ACHN (cell line): ENCODE results near the gene LRRK1.

ENCODE experiments used
- DNase-seq: peaks from one replicate; pipeline ENCODE4 v3.0.0-alpha.2; 2015
- in situ Hi-C: cut with HindIII; loops from 2 replicates; pipeline ENCODE4 v1.10.0; 2017; ENCODE audit warnings: low sequenced_read_pairs, low pct_ligation_motif_present, low pct_unique_long_range_greater_than_20kb

The LRRK1 gene, protein sequence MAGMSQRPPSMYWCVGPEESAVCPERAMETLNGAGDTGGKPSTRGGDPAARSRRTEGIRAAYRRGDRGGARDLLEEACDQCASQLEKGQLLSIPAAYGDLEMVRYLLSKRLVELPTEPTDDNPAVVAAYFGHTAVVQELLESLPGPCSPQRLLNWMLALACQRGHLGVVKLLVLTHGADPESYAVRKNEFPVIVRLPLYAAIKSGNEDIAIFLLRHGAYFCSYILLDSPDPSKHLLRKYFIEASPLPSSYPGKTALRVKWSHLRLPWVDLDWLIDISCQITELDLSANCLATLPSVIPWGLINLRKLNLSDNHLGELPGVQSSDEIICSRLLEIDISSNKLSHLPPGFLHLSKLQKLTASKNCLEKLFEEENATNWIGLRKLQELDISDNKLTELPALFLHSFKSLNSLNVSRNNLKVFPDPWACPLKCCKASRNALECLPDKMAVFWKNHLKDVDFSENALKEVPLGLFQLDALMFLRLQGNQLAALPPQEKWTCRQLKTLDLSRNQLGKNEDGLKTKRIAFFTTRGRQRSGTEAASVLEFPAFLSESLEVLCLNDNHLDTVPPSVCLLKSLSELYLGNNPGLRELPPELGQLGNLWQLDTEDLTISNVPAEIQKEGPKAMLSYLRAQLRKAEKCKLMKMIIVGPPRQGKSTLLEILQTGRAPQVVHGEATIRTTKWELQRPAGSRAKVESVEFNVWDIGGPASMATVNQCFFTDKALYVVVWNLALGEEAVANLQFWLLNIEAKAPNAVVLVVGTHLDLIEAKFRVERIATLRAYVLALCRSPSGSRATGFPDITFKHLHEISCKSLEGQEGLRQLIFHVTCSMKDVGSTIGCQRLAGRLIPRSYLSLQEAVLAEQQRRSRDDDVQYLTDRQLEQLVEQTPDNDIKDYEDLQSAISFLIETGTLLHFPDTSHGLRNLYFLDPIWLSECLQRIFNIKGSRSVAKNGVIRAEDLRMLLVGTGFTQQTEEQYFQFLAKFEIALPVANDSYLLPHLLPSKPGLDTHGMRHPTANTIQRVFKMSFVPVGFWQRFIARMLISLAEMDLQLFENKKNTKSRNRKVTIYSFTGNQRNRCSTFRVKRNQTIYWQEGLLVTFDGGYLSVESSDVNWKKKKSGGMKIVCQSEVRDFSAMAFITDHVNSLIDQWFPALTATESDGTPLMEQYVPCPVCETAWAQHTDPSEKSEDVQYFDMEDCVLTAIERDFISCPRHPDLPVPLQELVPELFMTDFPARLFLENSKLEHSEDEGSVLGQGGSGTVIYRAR (N-terminal part only)

DNA sequence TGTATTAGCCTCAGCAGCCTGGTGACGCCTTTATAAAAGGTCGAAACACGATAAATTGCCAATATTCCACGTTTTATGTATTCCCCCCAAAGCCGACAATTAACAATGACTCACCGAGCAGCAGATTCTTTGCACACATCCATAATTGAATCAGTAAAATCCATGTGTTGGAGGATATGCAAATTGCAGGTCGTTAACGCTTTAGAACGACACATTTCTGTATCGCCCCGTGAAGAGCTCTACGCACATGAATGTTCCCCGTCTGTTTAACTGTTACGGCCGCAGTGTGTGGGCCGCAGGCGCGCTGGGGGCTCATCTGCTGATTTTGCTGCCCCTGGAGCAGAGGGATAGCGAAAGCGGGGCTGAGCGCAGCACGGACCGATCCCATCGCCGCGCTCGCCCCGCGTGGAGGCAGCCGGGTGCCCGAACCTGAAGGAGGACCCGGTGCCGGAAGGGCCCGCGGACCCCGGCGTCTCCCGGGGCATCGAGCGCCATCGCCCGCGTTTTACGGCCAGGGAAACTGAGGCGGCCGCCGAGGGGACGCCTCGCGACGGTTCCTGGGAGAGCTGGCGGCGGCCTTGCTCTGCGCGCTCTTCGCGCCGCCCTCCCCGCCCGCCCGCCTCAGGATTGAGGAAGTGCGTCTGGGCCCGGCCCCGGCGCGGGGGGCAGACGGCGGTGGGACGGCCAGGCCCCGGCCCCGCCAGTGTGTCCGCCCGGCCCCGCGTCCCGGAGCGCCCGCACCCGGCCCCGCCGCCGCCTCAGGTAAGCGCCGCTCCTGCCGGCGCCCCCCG is at the start of gene LRRK1:
TSS of gene LRRK1 (plus strand) at position 668 of the 791 bp plus-strand sequence. CDS start 5,276 bp downstream, outside the sequence.
- DNase-seq = peak; percentile 33
- in situ Hi-C loops = no loop called here

DNA sequence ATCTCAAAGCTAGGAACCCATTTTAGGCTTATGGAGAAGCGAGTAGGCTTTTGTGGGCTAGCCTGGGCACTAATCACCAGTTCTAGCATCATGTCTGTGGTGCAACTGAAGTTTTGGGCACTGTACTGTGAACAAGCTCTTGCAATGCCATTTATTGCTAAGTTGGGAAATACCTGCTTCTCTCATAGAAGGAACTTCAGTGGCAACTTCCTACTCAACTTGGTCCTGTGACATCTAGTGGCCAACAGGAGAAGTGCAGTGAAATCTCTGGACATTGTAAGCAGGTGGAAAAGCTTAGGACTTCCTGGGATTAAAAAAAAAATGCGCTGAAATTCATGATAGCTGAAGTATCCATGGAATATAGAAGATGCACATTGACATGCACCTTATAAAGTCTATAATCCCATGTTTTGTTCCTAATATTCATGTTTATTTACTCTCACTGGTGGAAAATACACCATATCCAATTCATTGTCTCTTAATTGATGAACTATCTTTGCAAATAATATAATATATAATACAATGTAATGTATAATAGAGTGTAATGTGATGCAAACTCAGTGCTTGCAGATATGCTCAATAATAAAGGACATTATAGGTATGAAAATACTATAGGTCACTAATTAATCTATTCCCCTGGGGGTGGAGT is 46.0 kb upstream of the LRRK1 start:
- peak; percentile 77 for DNase-seq
- in situ Hi-C loops = no loop called here

DNA sequence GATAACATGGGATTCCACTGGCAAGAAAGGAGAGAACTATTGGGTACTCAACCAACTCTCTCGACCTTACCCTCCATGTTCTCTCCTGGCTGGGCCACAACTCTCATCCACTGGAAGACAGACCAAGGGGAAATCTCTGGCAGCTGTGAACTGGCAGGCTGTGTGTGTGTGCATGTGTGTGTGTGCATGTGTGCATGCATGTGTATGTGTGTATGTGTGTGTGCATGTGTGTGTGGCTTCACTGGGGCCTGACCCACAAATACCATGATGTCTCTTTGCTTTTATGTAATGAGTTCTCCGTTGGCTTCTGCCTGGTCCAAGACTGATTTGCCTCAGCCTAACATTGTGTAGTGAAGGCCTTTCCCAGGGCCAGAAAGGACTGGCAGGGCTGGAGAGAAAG is 43.7 kb upstream of the LRRK1 start:
- in situ Hi-C loops = no loop called here
- DNase-seq = no peak

DNA sequence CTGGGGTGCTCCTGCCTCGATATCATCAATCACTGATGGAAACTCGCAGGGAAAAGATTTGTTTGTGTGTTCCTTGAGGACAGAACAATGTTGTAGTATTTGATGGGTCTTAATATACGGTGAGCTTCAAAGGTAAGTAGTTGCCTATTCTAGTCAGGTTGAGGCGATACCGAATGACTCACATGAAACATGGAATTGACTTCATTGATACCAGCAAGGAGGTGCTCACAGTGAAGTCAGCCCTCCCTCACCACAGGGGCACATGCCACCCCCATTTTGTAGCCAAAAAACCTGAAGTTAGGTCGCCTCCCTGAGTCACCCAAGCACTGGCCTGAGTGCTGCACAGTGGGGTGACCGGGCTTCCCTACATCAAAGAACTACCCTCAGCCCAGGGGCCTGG is 43.2 kb upstream of the LRRK1 start:
- in situ Hi-C loops = no loop called here

DNA sequence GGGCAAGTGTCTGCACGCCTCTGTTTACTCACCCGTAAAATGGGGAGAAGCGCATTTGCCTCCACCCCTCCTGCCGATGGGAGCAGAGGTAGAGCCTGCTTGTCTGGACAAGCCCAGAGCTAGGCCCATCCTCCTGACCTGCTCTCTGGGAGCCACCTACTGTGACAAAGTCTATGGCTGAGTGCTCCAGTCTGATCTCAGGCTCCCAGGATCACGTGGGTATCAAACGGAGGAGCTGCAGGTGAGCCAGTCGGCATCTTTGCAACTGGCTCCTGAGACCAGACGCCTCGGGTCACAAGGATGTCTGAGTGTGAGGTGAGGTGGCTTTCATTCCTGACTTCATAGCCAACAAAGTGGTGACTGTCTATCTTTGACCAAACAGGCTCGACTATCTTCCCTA is 41.6 kb upstream of the LRRK1 start:
- in situ Hi-C loops = no loop called here
- DNase-seq = no peak

More for the DNA sequence above, 43.2 kb upstream of the LRRK1 start:
- no peak for DNase-seq

DNA sequence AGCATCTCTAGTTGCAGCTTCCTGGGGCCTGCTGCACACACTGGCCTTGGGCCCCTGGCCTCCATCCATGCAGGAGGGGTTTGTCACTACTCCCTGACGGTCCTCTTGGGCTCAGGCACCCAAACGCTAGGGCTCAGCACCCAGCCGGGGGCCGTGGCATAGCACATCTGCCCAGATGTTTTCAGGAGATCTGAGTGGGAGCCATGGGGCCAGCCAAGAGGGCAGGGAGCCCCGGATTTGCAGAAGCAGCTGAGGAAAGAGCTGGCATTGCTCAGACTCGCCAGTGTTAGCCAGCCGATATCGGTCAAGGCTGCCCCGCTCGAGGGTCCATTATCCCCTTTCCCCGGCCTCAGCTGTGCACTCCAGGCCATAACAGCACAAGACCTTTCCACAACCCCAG is 41.0 kb upstream of the LRRK1 start:
- no peak for DNase-seq
- in situ Hi-C loops = no loop called here

DNA sequence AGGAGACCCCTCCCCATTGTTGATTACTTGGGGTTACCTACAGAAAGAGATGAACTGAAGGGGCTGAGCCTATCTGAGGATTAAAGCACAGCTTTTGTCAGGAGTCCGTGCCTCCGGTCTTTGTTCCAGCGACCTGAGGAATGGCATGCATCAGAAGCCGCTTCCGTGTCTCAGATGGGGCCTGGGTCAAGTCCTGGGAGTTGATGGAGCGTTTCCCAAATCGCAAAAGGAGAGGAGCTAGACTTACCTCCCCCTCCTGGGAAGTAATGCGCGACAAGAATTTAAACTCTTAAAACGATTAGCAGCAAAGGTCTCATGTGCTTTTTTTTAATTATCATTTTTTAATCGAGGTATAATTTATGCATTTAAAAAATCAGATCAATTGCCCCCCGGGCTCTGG is 40.5 kb upstream of the LRRK1 start:
- in situ Hi-C loops = no loop called here
- DNase-seq = no peak

DNA sequence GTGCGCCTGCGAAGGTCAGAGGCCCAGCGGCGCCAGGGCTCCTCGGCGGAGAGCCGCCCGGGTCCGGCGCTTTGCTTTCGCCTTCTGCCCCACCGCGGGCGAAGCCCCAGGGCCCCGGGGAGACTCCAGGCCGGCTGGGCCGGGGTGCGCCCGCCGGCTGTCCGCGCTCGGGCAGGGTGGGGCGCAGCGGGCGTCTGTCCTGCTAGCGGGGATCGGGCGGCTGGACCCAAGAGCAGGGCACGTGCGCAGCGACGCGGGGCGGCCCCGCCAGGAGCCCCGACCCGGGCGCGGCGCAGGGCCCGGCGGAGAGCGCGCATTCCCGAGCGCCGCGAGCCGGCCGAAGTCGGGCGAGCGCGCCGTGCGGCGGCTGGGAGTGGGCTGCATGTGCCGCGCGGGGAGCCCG is 40.1 kb upstream of the LRRK1 start:
- in situ Hi-C loops = no loop called here
- peak; percentile 25 for DNase-seq

DNA sequence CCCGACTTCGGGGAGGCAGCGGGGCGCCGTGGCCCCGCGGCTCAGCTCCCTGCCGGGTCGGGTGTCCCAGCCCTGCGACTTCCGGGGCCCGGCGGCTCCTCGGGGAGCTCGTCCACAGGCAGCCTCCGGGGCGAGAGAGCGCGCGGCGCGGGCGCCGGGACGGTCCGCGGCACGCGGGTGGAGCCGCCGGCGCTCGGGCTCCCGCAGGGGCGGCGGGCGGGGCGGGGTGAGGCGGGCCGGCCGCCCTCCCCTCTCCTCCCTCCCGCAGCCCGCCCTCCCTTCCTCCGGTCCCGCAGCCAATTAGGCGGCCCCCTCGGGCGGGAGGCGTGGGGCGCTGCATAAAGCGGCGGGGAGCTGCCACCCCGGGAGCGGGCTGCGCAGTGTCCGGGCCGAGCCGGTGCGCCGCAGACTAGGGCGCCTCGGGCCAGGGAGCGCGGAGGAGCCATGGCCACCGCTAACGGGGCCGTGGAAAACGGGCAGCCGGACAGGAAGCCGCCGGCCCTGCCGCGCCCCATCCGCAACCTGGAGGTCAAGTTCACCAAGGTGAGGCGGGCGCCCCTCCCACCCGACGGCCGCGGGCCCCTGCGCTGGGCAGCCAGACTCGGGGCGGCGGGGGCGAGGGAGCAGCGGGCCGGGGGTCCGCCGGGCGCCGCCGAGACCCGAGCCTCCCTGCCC is 39.6 kb upstream of the LRRK1 start, which contains the start of gene ALDH1A3:
TSS of gene ALDH1A3 (plus strand) at position 368 of the 675 bp plus-strand sequence. CDS start at position 445, 77 bp downstream.
- peak; percentile 74 for DNase-seq
- in situ Hi-C loops = no loop called here

DNA sequence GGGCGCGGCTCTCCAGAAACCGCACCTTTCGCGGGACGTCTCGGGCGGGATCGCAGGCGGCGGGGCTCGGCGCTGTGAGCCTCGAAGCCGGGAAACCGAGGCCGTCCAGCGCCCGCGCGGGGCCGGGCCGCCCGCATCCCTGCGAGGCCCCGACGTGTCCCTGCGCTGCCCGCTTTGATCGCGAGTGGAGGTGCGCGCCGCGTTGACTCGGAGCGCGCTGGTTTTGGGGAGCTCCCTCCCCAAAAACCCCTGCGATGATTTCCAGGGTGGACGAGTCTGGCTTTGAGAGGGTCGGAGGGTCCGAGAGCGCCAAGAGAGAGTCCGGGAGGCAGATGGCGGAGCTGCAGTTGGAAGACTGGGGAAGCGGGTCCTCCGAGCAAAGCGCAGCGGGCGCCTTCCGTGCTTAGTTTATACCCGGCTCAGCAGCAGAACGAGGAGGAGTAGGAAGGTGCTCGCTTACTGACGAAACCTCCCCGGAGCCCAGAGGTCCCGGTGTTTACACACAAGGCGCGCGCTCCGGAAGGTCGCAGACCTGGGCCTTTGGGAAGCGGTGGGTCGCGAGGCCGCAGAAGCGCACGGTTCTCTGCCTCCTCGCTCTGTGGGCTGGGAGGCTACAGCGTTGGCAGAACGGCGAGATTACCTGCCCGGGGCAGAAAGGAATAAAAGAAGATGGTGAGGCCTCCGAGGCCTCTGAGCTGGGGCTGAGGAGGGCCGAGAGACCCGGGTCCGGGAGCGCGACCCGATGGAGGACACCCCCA is 38.8 kb upstream of the LRRK1 start:
- DNase-seq = no peak
- in situ Hi-C loops = no loop called here

DNA sequence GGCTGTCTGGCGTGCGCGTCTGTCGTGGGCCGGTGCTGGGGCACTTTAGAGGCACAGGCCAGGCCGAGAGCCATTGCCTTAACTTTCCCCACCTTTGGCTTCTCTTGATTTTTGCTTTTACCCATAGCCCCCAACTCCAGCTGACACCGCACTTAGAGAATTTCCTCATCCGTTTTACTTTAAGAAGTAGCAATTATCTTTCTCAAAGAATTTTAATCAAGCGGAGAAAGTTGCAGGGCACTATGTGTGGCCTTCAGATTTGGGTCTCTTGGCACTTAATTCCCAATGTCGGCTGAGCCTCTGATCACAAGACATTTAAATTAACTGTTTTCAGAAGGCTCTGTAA is 38.3 kb upstream of the LRRK1 start:
- in situ Hi-C loops = no loop called here
- DNase-seq = no peak

DNA sequence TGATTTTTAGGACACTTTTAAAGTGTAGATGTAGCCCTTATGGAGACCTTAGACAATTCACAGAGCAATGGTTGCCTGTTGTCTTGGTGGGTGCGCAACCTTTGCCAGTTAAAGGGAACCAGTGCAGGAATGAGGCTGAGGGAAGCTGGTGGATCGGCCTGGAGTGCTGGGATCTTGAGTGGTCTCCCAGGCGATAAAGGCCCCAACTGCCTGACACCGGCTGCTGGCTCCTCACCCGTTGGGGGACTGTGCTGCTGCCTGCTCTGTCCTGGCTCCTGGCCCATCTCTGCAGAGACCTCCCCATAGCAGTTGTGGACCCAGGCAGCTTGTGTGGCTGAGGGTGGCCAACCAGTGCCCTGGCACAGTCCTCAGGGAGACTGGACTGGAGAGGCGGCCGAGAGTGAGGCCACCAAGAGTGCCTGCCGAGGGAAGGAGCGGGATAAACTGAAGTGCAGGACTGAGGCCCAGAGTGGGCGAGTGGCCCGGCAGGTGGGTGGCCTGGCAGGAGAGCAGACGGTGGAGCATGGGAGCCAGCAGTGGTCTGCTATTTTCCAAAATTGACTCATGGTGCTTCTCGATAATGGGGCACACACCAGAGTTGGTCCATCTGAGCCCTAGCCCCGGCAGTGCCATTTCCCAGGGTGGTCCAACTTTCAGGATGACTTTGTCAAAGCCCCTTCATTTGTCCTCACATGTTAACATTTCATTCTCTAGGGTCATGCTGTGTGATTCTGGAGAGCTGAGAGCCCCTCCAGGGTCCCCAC is 37.4 kb upstream of the LRRK1 start:
- no peak for DNase-seq
- in situ Hi-C loops = no loop called here

DNA sequence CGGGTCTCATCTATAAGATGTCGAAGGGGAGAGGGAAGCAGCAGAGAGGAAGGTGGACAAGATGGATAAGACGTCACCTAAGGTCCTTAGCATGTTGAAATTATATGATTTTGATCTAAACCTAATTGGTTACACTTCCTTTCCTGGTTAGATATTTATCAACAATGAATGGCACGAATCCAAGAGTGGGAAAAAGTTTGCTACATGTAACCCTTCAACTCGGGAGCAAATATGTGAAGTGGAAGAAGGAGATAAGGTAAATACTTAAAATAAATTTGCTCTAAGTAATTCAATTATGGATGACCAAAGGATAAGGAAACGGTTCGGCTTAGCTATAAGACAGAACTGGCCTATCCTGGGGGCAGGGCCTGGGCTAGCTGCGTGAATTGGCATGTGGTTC is 34.0 kb upstream of the LRRK1 start:
- DNase-seq = no peak
- in situ Hi-C loops = no loop called here

DNA sequence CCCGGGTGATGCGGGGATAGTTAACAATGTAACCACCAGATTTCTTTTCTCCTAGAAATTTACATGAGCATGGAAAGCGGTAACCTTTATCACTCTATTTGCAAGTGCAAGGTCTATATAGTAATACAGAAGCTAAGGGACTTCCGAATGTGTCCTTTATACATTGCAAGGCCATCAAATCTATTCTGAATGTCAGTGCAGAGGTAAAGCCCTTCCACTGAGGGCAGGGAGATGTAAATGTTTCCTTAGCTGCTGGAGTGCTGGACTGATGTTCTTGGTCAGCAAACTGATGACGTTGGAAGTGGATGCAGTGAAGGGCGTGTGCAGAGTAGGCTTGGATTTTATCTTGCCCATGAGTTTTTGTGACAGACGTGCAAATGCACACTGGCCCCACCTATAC is 33.3 kb upstream of the LRRK1 start:
- no peak for DNase-seq
- in situ Hi-C loops = no loop called here

DNA sequence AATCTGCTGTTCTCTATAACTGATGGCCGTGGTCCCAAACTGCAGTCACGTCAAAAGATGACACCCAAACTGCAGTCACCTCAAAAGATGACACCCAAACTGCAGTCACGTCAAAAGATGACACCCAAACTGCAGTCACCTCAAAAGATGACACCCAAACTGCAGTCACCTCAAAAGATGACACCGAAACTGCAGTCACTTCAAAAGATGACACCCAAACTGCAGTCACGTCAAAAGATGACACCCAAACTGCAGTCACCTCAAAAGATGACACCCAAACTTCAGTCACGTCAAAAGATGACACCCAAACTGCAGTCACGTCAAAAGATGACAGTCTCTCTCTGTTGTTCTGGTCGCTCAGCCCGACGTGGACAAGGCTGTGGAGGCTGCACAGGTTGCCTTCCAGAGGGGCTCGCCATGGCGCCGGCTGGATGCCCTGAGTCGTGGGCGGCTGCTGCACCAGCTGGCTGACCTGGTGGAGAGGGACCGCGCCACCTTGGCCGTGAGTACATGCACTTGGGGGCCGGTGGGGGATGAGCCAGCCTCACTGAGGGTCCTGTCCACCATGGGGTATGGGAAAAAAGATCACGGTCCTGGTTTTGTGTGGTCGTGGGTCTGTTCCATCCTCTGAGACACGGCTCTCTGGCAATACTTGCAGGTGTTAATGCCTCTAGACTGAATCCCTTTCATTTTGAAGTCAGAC is 31.8 kb upstream of the LRRK1 start:
- DNase-seq = no peak
- in situ Hi-C loops = no loop called here
